ENCODE data around the gene CRIP1.

The CRIP1 gene

DNA sequence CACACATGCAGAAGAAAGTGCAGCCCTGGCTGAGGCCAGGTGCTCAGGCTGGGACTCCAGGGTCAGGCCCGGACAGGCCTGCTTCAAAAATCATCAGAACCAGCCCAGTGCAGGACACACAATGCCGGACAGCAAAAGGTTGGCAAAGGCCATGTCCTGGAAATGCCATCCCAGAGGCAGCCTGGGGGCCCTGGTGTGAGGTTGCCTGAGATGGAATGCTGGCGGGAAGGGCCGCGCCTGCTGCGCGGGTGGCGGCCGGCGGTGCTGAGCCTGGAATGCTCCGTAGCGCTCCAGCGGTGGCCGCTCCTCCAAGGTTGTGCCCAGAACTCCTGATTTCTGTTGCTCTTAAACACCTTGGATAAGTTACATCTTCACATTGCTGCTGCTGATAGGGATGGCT, 33.7 kb upstream of the CRIP1 start:
- DNase-seq, result no peak

DNA sequence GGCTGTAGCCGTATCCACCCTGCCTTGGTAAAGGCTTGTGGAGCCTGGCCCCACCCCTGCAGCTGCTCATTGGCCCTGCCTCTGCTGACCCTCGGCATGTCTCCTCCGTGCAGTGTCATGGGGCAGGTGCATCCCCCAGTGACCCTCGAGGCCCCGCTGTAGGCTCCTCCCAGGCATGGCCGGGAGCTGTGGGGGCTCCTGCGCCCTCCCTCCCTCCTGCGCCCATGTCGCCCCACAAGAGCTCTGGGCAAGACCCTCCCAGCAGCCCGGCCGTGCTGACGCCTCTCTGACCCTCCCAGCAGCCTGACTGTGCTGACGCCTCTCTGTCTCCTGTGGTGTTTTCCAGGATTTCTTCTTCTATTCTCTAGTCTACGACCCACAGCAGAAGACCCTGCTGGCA, 32.8 kb upstream of the CRIP1 start:
- DNase-seq, result no peak

DNA sequence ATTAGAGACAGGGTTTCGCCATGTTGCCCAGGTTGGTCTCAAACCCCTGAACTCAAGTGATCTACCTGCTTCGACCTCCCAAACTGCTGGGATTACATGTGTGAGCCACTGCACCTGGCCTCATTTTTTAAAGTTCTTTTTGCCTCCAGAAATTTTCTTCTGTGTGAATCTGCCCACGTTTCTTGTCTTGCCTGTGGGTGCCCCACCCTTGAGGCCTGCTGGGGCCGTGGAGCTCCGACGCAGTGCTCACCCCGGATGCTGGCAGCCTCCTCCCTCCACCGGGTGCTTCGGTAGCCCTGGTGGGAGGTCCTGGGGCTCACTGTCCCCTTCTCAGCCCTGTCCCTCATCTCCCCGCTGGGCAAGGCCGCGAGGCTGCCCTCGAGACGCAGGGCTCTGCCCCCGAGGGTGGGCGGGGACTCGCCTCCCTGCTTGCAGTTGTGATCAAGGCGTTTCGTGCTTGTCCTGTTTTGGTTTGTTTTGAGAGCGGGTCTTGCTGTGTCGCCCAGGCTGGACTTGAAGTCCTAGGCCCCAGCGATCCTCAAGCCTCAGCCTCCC, 31.5 kb upstream of the CRIP1 start:
- no peak for DNase-seq

- DNase-seq, result no peak
Measured at GRCh38 chr14:105455766-105456660, 30.7 kb upstream of the CRIP1 start.

DNA sequence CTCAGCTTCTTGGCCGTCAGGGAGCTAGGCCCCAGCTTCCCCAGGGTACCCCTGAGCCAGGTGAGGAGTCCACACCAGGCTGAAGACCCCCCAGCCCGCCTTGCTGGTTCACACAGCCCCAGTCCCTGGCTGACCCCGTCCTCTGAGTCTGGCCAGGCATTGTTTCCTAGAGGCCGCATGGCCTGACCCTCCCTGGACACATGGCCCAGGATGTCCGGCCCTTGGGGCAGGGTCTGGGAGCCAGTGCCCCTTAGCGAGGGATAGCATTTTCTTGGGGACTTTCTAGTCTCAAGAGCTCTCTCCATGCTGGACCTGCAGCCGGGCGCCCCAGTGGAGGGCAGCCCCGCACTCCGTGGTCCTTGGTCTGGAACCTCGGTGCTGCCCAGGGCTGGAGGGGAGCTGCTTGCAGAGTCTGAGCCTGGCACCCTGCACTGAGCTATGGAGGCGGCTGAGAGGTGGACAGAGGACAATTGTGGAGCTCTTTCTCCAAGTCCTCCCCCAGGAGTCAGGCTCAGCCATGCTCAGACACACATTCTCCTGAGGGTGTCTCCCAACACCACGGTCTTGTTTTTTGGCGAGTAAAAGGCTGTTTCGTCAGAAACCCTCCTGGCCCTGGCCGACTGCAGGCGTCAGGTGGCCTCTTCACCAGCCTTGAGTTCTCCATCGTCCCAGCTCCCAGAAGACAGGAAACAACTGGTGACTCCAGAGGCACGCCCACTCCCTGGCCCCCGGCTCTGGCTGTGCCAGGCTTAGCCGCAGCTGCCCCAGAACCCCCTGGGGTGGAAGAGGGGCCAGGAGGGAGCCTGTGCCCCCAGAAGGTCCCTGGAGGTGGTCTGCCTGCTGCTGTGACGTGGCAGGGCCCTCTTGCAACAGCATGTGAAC, 29.7 kb upstream of the CRIP1 start:
- DNase-seq, result no peak

- DNase-seq, result no peak
Measured at GRCh38 chr14:105458010-105458409, 28.7 kb upstream of the CRIP1 start.

- no peak for DNase-seq
Measured at GRCh38 chr14:105458571-105458970, 28.1 kb upstream of the CRIP1 start.

DNA sequence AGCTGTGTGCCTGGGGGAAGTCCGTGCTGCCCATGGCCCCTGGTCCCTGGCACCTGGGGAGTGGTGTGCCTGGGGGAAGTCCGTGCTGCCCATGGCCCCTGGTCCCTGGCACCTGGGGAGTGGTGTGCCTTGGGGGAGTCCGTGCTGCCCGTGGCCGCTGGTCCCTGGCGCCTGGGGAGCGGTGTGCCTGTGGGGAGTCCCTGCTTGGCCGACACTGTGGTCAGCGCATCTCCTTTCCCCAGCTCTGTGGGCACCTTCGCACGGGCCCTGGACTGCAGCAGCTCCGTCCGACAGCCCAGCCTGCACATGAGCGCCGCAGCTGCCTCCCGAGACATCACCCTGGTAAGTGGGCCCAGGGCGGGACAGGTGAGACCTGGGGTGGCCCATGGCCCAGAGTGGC, 26.6 kb upstream of the CRIP1 start:
- no peak for DNase-seq

- no peak for DNase-seq
Measured at GRCh38 chr14:105460616-105461015, 26.1 kb upstream of the CRIP1 start.

DNA sequence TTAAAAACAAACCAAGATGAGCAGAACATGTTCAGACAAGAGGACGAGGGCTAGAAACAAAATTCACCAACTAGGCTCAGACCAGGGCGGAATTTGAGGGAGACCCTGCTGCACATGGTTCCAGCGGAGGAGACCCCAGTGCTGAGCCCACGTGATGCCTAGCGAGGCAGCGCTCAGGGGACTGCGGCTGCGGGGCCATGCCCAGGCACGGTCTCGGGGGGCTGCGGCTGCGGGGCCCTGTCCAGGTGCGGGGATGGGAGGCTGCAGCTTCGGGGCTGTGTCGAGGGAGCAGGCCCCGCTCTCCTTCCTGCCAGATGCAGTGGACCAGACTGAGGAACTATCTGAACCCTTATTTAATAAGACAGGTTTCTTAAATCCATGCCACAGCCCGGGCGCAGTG, 24.8 kb upstream of the CRIP1 start:
- no peak for DNase-seq

DNA sequence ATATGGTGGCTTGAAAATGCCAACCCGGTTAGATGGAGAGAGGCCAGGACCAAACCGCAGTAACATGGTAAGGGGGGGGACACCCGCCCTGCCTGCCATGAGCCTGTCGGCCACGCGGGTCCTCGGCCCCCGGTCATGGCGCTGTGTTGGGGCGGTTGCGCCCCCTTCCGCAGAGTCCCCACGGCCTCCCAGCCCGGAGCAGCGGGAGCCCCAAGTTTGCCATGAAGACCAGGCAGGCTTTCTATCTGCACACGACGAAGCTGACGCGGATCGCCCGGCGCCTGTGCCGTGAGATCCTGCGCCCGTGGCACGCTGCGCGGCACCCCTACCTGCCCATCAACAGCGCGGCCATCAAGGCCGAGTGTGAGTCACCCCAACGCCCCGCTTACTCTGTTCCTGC, 22.2 kb upstream of the CRIP1 start:
- no peak for DNase-seq

- DNase-seq, result no peak
Measured at GRCh38 chr14:105465209-105466031, 21.3 kb upstream of the CRIP1 start.

- DNase-seq, result no peak
Measured at GRCh38 chr14:105466531-105467248, 20.0 kb upstream of the CRIP1 start.

DNA sequence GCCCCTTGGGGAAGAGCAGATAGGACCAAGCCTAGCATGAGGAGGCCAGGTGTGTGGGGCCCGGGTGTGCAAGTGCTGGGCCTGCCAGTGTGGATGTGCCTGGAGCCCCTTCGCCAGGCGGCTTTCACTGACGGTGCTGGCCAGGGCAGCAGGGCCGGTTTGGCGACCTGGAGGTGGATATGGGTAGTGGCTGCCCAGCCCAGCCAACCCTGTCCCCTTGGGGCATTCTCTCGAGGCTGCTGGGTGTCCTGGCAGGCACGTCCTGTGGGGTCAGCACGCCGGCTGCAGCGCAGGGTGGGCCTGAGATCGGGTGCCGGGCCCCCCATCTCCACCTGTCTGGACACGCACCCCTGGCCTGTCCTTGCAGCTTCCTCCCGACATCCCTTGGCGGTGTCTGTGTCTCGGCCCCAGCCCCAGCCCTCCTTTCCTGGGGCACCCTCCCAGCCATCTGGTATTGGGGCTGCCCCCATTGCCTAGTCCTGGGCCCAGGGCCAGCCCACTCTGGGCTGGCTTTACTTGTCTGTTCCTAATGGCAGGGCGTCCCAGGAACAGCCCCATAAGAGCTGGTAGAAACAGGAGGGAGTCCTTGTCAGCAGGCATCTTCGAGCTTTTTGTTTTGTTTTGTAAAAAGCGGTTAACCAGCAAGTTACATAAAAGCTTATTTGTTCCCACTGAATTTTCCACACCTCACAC, 19.3 kb upstream of the CRIP1 start:
- no peak for DNase-seq

- DNase-seq, result no peak
Measured at GRCh38 chr14:105467942-105468471, 18.7 kb upstream of the CRIP1 start.

DNA sequence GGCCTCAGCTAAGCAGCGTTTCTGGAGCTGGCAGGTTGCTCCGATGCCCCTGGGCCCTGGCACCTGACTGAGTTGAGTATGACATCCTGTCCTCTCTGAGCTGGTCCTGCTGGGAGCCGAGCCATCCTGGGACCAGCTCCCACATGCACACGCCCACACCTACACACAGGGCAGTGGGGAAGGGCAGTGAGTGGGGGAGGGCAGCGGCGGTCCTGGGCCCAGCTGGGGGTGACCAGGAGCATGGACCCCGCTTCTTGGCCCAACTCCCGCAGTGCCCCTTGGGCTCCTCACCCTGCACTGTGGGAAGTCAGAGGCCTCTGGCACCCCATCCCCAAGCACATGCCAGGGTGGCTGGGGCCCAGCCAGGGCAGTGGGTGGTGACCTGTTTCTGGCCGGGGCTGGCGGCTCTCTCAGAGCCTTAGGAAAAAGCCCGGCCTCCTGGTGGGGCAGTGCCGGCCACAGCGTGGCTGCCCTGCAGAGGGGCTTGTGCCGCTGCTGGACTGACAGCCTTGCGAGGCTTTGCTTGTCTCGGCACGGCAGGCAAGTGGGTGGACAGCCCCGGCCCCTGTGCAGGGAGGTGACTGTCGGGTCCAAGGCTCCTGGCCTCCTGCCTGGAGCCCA, 18.0 kb upstream of the CRIP1 start:
- no peak for DNase-seq

DNA sequence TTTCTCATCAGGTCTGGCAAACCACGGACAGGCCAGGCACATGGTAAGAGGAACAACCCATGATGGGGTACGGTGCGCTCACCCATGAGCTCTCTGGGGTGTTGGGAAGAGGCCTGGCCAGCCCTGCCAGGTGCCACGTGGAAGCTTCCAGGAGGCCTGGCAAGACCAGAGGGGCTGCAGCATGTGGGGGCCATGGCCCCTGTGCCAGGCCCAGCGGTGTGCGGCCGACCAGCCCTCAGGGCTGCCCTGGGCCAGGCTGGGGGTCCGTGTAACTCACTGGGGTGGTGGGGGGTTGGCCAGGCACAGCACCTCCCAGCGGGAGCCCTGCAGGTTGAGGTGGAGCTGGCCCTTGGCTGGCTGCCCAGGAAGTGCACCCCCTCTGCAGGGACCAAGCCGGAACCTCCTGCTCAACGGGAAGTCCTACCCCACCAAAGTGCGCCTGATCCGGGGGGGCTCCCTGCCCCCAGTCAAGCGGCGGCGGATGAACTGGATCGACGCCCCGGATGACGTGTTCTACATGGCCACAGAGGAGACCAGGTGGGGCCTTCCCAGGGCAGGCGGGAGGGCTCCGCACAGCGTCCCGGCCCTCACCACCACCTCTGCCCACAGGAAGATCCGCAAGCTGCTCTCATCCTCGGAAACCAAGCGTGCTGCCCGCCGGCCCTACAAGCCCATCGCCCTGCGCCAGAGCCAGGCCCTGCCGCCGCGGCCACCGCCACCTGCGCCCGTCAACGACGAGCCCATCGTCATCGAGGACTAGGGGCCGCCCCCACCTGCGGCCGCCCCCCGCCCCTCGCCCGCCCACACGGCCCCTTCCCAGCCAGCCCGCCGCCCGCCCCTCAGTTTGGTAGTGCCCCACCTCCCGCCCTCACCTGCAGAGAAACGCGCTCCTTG, 17.0 kb upstream of the CRIP1 start:
- DNase-seq, result no peak

GRCh38 chr14:105470350-105471296, 16.1 kb upstream of the CRIP1 start:
- no peak for DNase-seq
